SU-DHL-6 (cell line): ENCODE results near the gene NT5DC1.

Experiments
- H2AFZ ChIP-seq: fragments of 200-600 bp; sonication (generic); 2 replicates; pipeline ENCODE4 v1.6.1; 2014; ENCODE audit warnings: low read depth, mild to moderate bottlenecking, moderate library complexity, mixed read lengths, antibody characterized with exemption, low read length; ENCODE audit not compliant: severe bottlenecking
- H3F3A ChIP-seq: fragments of 200-600 bp; shearing (Covaris generic); 2 replicates; pipeline ENCODE4 v1.6.0; 2016; ENCODE audit warnings: antibody characterized with exemption, mild to moderate bottlenecking; ENCODE audit not compliant: insufficient read depth
- H3K27ac ChIP-seq: fragments of 200-600 bp; sonication (generic); 2 replicates; pipeline ENCODE4 v1.5.1; 2016; ENCODE audit warnings: low read depth, mild to moderate bottlenecking, low read length, moderate library complexity, mixed read lengths
- H3K27me3 ChIP-seq: fragments of 200-600 bp; sonication (generic), shearing (Covaris generic); 2 replicates; pipeline ENCODE4 v1.6.0; 2014; ENCODE audit warnings: mild to moderate bottlenecking, low read length
- H3K36me3 ChIP-seq: fragments of 200-600 bp; sonication (generic); 2 replicates; pipeline ENCODE4 v1.6.1; 2014; ENCODE audit warnings: mild to moderate bottlenecking, low read length, mixed read lengths
- H3K4me2 ChIP-seq: fragments of 300-600, 200-600 bp; shearing (Covaris generic), sonication (generic); 2 replicates; pipeline ENCODE4 v1.6.0; 2014; ENCODE audit warnings: low read length, low read depth, mild to moderate bottlenecking; ENCODE audit not compliant: poor library complexity, severe bottlenecking
- H3K4me3 ChIP-seq: fragments of 200-600 bp; sonication (generic); 2 replicates; pipeline ENCODE4 v1.5.1; 2014; ENCODE audit warnings: antibody characterized with exemption, low read length, mild to moderate bottlenecking, mixed read lengths; ENCODE audit not compliant: insufficient read depth, poor library complexity, severe bottlenecking
- H3K79me2 ChIP-seq: fragments of 200-600 bp; sonication (generic); 2 replicates; pipeline ENCODE4 v1.6.1; 2014; ENCODE audit warnings: mild to moderate bottlenecking, low read length, moderate library complexity; ENCODE audit not compliant: insufficient read depth
- H3K9ac ChIP-seq: fragments of 200-600 bp; sonication (generic); 2 replicates; pipeline ENCODE4 v1.7.0; 2014; ENCODE audit warnings: mild to moderate bottlenecking, low read length
- H3K9me2 ChIP-seq: fragments of 200-600 bp; sonication (generic); replicated peaks from 2 replicates; pipeline ENCODE4 v1.6.1; 2014; ENCODE audit warnings: low read length; ENCODE audit not compliant: insufficient read depth
- H3K9me3 ChIP-seq: fragments of 200-600 bp; sonication (generic); 2 replicates; pipeline ENCODE4 v1.6.1; 2014; ENCODE audit warnings: low read length, mixed read lengths; ENCODE audit not compliant: insufficient read depth
- H4K20me1 ChIP-seq: fragments of 200-600 bp; sonication (generic); 2 replicates; pipeline ENCODE4 v1.6.1; 2014; ENCODE audit warnings: low read depth, mild to moderate bottlenecking, antibody characterized with exemption, low read length, moderate library complexity, mixed read lengths
- CTCF ChIP-seq: fragments of 200-600 bp; sonication (generic); IDR thresholded peaks from one replicate; pipeline ENCODE4 v1.5.1; 2017; ENCODE audit warnings: antibody characterized with exemption, mild to moderate bottlenecking, low read length, moderate library complexity; ENCODE audit not compliant: insufficient read depth, poor library complexity, severe bottlenecking
- EZH2phosphoT487 ChIP-seq: fragments of 200-600 bp; sonication (generic), shearing (Covaris generic); conservative IDR thresholded peaks from 2 replicates; pipeline ENCODE4 v1.6.1; 2018; ENCODE audit warnings: mild to moderate bottlenecking, antibody characterized with exemption, low read length, moderate library complexity, mixed read lengths

NT5DC1 gene

GRCh38 chr6:116210750-116211425 is 110.2 kb downstream of the NT5DC1 start:
- no peak overlapping the region for H3K4me2 ChIP-seq

GRCh38 chr6:116214681-116215080 is 114.0 kb downstream of the NT5DC1 start:
- Histone ChIP-seq H3K4me3 (no peak overlapping the region), H3K9me3 (no peaks in the 10 kb centered on the region), H3K27ac (no peak overlapping the region), H3K27me3 (no peaks in the 10 kb centered on the region), H3K4me2 (no peak overlapping the region), H3K9ac (no peak overlapping the region), H2AFZ (no peak overlapping the region), H3K36me3 (no peaks in the 10 kb centered on the region), H4K20me1 (no peaks in the 10 kb centered on the region; the same call in 1 of the 2 replicates), H3K79me2 (no peaks in the 10 kb centered on the region), H3F3A (peaks cover 14% of the 10 kb centered on the region; the same call in 1 of the 2 replicates), H3K9me2 (no peaks in the 10 kb centered on the region)
- TF ChIP-seq EZH2phosphoT487 = no peak
- no peak for TF ChIP-seq CTCF

More at GRCh38 chr6:116210750-116211425, 110.2 kb downstream of the NT5DC1 start:
- no peak for TF ChIP-seq EZH2phosphoT487
- TF ChIP-seq CTCF = no peak
- Histone ChIP-seq H4K20me1 (no peaks in the 10 kb centered on the region; the same call in 1 of the 2 replicates), H2AFZ (no peak overlapping the region), H3K9me2 (no peaks in the 10 kb centered on the region), H3K36me3 (no peaks in the 10 kb centered on the region), H3F3A (no peaks in the 10 kb centered on the region), H3K79me2 (no peaks in the 10 kb centered on the region), H3K9ac (no peak overlapping the region), H3K27me3 (no peaks in the 10 kb centered on the region), H3K4me3 (no peak overlapping the region), H3K9me3 (no peaks in the 10 kb centered on the region), H3K27ac (no peak overlapping the region)

GRCh38 chr6:116215414-116215813 is 114.8 kb downstream of the NT5DC1 start:
- no peaks in the 10 kb centered on the region for H3K9me3 ChIP-seq
- H4K20me1 ChIP-seq = no peaks in the 10 kb centered on the region
- H3K4me2 ChIP-seq = no peak overlapping the region
- no peak overlapping the region for H3K9ac ChIP-seq
- TF ChIP-seq CTCF (no peak), EZH2phosphoT487 (no peak)
- H3K27ac ChIP-seq = no peak overlapping the region
- no peaks in the 10 kb centered on the region for H3K9me2 ChIP-seq
- H3K4me3 ChIP-seq = no peak overlapping the region
- H3K79me2 ChIP-seq = no peaks in the 10 kb centered on the region
- peaks cover 14% of the 10 kb centered on the region; the same call in 1 of the 2 replicates for H3F3A ChIP-seq
- no peak overlapping the region for H2AFZ ChIP-seq
- H3K36me3 ChIP-seq = no peaks in the 10 kb centered on the region
- no peaks in the 10 kb centered on the region for H3K27me3 ChIP-seq
